ENCODE data around the gene RALGAPB. TPM values are rescaled to one million over a fixed set of nuclear protein-coding genes. Genes with fewer than 3 reads are reported as not detected.

The RALGAPB gene
- total and polyA plus RNA-seq, 2 experiments from 2014 or later, result 10.2 to 40.4 TPM

DNA sequence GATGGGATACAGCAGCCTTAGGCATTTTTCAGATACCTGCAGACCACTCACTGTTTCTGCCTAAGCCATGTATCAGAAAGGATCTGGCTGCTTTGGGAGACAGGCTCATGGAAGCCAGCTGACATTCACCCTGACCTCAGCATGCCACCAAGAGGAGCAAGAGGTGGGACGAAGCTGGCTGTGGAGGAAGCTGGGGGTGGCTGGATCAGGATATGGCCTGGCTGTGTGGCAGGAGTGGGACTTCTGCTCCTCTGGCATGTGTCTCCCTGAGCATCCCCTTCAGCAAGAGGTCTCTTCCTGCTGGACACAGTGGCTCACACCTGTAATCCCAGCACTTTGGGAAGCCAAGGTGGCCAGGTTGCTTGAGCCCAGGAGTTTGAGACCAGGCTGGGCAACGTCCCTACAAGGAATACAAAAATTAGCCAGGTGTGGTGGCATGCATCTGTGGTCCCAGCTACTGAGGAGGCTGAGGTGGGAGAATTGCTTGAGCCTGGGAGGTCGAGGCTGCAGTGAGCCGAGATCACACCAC lies 109.3 kb downstream of the RALGAPB start:
- Histone ChIP-seq H4K20me1 (replicated peaks; ENCODE audit: insufficient read depth) (peaks cover 3% of the 10 kb centered on the region; the same call in 1 of the 2 replicates), H2AFZ (no peak overlapping the region), H3K4me3 (no peak overlapping the region), H3K27me3 (ENCODE audit: insufficient read depth) (no peaks in the 10 kb centered on the region), H3K4me2 (no peak overlapping the region), H3K4me1 (ENCODE audit: insufficient read depth) (no peaks in the 10 kb centered on the region), H3K27ac (ENCODE audit: low read depth) (no peak overlapping the region), H3K79me2 (replicated peaks; ENCODE audit: insufficient read depth) (no peaks in the 10 kb centered on the region), H3F3A (replicated peaks; ENCODE audit: low read depth) (no peaks in the 10 kb centered on the region), H3K9me2 (ENCODE audit: insufficient read depth) (no peaks in the 10 kb centered on the region), H3K36me3 (ENCODE audit: insufficient read depth) (no peaks in the 10 kb centered on the region; the same call in 1 of the 2 replicates)
- Mint-ChIP-seq H3K9me3 (no peaks in the 10 kb centered on the region), H3K27ac (no peak overlapping the region), H3K4me3 (no peak overlapping the region), H3K36me3 (ENCODE audit: low read depth) (no peaks in the 10 kb centered on the region), H3K27me3 (ENCODE audit: insufficient read depth, low read depth, poor library complexity) (peaks cover 5% of the 10 kb centered on the region), H3K4me1 (peaks cover 20% of the 10 kb centered on the region)
- DNase-seq (ENCODE audit: low spot score) (no peak), ATAC-seq (no peak)
- TF ChIP-seq CREB1 (CRISPR knock-in tag; IDR thresholded peaks at IDR 0.05; ENCODE audit: low read depth) (no peak), STAT1 (IDR thresholded peaks at IDR 0.05; ENCODE audit: unreplicated experiment) (no peak), EZH2phosphoT487 (IDR thresholded peaks at IDR 0.05; ENCODE audit: unreplicated experiment) (no peak), NANOG (IDR thresholded peaks at IDR 0.05; ENCODE audit: borderline replicate concordance) (no peak), JUNB (IDR thresholded peaks at IDR 0.05; ENCODE audit: unreplicated experiment) (no peak), ZNF331 (CRISPR knock-in tag; IDR thresholded peaks at IDR 0.05; ENCODE audit: low read depth) (no peak), POLR2AphosphoS5 (IDR thresholded peaks at IDR 0.05; ENCODE audit: low read depth) (no peak), ZNF114 (CRISPR knock-in tag; IDR thresholded peaks at IDR 0.05) (no peak), EZH2 (IDR thresholded peaks at IDR 0.05; ENCODE audit: low read depth, unreplicated experiment) (no peak)
- TF ChIP-seq, protein P1, sequence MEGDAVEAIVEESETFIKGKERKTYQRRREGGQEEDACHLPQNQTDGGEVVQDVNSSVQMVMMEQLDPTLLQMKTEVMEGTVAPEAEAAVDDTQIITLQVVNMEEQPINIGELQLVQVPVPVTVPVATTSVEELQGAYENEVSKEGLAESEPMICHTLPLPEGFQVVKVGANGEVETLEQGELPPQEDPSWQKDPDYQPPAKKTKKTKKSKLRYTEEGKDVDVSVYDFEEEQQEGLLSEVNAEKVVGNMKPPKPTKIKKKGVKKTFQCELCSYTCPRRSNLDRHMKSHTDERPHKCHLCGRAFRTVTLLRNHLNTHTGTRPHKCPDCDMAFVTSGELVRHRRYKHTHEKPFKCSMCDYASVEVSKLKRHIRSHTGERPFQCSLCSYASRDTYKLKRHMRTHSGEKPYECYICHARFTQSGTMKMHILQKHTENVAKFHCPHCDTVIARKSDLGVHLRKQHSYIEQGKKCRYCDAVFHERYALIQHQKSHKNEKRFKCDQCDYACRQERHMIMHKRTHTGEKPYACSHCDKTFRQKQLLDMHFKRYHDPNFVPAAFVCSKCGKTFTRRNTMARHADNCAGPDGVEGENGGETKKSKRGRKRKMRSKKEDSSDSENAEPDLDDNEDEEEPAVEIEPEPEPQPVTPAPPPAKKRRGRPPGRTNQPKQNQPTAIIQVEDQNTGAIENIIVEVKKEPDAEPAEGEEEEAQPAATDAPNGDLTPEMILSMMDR (conservative IDR thresholded peaks at IDR 0.05; ENCODE audit: low read depth in 2 of 2), result no peak
- TF ChIP-seq, protein P2, sequence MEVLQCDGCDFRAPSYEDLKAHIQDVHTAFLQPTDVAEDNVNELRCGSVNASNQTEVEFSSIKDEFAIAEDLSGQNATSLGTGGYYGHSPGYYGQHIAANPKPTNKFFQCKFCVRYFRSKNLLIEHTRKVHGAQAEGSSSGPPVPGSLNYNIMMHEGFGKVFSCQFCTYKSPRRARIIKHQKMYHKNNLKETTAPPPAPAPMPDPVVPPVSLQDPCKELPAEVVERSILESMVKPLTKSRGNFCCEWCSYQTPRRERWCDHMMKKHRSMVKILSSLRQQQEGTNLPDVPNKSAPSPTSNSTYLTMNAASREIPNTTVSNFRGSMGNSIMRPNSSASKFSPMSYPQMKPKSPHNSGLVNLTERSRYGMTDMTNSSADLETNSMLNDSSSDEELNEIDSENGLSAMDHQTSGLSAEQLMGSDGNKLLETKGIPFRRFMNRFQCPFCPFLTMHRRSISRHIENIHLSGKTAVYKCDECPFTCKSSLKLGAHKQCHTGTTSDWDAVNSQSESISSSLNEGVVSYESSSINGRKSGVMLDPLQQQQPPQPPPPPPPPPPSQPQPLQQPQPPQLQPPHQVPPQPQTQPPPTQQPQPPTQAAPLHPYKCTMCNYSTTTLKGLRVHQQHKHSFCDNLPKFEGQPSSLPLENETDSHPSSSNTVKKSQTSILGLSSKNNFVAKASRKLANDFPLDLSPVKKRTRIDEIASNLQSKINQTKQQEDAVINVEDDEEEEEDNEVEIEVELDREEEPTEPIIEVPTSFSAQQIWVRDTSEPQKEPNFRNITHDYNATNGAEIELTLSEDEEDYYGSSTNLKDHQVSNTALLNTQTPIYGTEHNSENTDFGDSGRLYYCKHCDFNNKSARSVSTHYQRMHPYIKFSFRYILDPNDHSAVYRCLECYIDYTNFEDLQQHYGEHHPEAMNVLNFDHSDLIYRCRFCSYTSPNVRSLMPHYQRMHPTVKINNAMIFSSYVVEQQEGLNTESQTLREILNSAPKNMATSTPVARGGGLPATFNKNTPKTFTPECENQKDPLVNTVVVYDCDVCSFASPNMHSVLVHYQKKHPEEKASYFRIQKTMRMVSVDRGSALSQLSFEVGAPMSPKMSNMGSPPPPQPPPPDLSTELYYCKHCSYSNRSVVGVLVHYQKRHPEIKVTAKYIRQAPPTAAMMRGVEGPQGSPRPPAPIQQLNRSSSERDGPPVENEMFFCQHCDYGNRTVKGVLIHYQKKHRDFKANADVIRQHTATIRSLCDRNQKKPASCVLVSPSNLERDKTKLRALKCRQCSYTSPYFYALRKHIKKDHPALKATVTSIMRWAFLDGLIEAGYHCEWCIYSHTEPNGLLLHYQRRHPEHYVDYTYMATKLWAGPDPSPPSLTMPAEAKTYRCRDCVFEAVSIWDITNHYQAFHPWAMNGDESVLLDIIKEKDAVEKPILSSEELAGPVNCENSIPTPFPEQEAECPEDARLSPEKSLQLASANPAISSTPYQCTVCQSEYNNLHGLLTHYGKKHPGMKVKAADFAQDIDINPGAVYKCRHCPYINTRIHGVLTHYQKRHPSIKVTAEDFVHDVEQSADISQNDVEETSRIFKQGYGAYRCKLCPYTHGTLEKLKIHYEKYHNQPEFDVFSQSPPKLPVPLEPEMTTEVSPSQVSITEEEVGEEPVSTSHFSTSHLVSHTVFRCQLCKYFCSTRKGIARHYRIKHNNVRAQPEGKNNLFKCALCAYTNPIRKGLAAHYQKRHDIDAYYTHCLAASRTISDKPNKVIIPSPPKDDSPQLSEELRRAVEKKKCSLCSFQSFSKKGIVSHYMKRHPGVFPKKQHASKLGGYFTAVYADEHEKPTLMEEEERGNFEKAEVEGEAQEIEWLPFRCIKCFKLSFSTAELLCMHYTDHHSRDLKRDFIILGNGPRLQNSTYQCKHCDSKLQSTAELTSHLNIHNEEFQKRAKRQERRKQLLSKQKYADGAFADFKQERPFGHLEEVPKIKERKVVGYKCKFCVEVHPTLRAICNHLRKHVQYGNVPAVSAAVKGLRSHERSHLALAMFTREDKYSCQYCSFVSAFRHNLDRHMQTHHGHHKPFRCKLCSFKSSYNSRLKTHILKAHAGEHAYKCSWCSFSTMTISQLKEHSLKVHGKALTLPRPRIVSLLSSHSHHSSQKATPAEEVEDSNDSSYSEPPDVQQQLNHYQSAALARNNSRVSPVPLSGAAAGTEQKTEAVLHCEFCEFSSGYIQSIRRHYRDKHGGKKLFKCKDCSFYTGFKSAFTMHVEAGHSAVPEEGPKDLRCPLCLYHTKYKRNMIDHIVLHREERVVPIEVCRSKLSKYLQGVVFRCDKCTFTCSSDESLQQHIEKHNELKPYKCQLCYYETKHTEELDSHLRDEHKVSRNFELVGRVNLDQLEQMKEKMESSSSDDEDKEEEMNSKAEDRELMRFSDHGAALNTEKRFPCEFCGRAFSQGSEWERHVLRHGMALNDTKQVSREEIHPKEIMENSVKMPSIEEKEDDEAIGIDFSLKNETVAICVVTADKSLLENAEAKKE (CRISPR knock-in tag; IDR thresholded peaks at IDR 0.05), result no peak
- TF ChIP-seq, protein P3, sequence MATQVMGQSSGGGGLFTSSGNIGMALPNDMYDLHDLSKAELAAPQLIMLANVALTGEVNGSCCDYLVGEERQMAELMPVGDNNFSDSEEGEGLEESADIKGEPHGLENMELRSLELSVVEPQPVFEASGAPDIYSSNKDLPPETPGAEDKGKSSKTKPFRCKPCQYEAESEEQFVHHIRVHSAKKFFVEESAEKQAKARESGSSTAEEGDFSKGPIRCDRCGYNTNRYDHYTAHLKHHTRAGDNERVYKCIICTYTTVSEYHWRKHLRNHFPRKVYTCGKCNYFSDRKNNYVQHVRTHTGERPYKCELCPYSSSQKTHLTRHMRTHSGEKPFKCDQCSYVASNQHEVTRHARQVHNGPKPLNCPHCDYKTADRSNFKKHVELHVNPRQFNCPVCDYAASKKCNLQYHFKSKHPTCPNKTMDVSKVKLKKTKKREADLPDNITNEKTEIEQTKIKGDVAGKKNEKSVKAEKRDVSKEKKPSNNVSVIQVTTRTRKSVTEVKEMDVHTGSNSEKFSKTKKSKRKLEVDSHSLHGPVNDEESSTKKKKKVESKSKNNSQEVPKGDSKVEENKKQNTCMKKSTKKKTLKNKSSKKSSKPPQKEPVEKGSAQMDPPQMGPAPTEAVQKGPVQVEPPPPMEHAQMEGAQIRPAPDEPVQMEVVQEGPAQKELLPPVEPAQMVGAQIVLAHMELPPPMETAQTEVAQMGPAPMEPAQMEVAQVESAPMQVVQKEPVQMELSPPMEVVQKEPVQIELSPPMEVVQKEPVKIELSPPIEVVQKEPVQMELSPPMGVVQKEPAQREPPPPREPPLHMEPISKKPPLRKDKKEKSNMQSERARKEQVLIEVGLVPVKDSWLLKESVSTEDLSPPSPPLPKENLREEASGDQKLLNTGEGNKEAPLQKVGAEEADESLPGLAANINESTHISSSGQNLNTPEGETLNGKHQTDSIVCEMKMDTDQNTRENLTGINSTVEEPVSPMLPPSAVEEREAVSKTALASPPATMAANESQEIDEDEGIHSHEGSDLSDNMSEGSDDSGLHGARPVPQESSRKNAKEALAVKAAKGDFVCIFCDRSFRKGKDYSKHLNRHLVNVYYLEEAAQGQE (IDR thresholded peaks at IDR 0.05; ENCODE audit: unreplicated experiment), result no peak
- TF ChIP-seq, protein P4, sequence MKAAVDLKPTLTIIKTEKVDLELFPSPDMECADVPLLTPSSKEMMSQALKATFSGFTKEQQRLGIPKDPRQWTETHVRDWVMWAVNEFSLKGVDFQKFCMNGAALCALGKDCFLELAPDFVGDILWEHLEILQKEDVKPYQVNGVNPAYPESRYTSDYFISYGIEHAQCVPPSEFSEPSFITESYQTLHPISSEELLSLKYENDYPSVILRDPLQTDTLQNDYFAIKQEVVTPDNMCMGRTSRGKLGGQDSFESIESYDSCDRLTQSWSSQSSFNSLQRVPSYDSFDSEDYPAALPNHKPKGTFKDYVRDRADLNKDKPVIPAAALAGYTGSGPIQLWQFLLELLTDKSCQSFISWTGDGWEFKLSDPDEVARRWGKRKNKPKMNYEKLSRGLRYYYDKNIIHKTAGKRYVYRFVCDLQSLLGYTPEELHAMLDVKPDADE (IDR thresholded peaks at IDR 0.05), result no peak

Data from GM23338 (cell line).